Duodenal mucosa (tissue), 2 donors: ENCODE results near the gene UQCC5.

Experiments used
- H3K27ac ChIP-seq: one replicate; pipeline ENCODE4 v1.7.0; 2013; ENCODE audit warnings: low read depth, low read length
- H3K27me3 ChIP-seq, 2 donors: one replicate each; pipeline ENCODE4 v1.7.0; 2013; ENCODE audit warnings: low read length in 2 of 2, control low read depth in 1 of 2; ENCODE audit not compliant: insufficient read depth in 2 of 2, control insufficient read depth in 1 of 2
- H3K36me3 ChIP-seq, 2 donors: one replicate each; pipeline ENCODE4 v1.7.0; 2013; ENCODE audit warnings: low read length in 2 of 2, control low read depth in 1 of 2; ENCODE audit not compliant: insufficient read depth in 2 of 2, control insufficient read depth in 1 of 2
- H3K4me1 ChIP-seq, 2 donors: one replicate each; pipeline ENCODE4 v1.7.0; 2013; ENCODE audit warnings: low read length in 2 of 2, control low read depth in 1 of 2; ENCODE audit not compliant: insufficient read depth in 2 of 2, control insufficient read depth in 1 of 2
- H3K4me3 ChIP-seq, 2 donors: one replicate each; pipeline ENCODE4 v1.7.0; 2013; ENCODE audit warnings: low read length in 2 of 2, low read depth in 1 of 2
- H3K9ac ChIP-seq, 2 donors: one replicate each; pipeline ENCODE4 v1.7.0; 2013; ENCODE audit warnings: low read length in 2 of 2, low read depth in 1 of 2
- H3K9me3 ChIP-seq, 2 donors: one replicate each; pipeline ENCODE4 v1.7.0; 2013; ENCODE audit warnings: low read length in 2 of 2, control low read depth in 1 of 2; ENCODE audit not compliant: control insufficient read depth in 1 of 2

Gene UQCC5

DNA sequence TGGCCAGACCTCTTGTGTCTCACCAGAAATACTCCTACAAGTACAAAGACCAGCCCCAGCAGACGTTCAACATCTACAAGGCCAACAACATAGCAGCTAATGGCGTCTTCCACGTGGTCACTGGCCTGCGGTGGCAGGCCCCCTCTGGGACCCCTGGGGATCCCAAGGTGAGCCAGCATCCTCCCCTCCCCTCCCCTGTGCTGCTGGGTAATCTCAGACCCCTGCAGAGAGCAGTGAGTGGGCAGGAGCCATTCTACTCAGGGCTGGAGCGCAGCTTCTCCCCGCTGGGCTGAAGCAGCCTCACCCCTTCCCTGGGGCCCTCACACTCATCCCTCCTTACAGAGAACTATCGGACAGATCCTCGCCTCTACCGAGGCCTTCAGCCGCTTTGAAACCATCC lies 31.4 kb upstream of the UQCC5 start:
- Histone ChIP-seq H3K9me3 (no peaks in the 10 kb centered on the region), H3K27ac (no peak overlapping the region), H3K4me3 (no peak overlapping the region), H3K9ac (no peak overlapping the region), H3K36me3 (no peaks in the 10 kb centered on the region), H3K27me3 (no peaks in the 10 kb centered on the region), H3K4me1 (peaks cover 0 to 4% of the 10 kb centered on the region in 2 donors)

- Histone ChIP-seq H3K4me1 (peaks cover 0 to 4% of the 10 kb centered on the region in 2 donors), H3K27me3 (no peaks in the 10 kb centered on the region), H3K27ac (no peak overlapping the region), H3K9me3 (no peaks in the 10 kb centered on the region), H3K4me3 (no peak overlapping the region), H3K9ac (no peak overlapping the region), H3K36me3 (no peaks in the 10 kb centered on the region)
Observed at GRCh38 chr3:52506266-52506966, 30.0 kb upstream of the UQCC5 start.

GRCh38 chr3:52507359-52507758 lies 29.0 kb upstream of the UQCC5 start:
- Histone ChIP-seq H3K9ac (no peak overlapping the region), H3K27ac (no peak overlapping the region), H3K36me3 (no peaks in the 10 kb centered on the region), H3K4me1 (peaks cover 0 to 4% of the 10 kb centered on the region in 2 donors), H3K9me3 (no peaks in the 10 kb centered on the region), H3K4me3 (no peak overlapping the region), H3K27me3 (no peaks in the 10 kb centered on the region)

GRCh38 chr3:52509753-52510328 lies 26.6 kb upstream of the UQCC5 start:
- Histone ChIP-seq H3K4me1 (peaks cover 0 to 4% of the 10 kb centered on the region in 2 donors), H3K9ac (no peak overlapping the region), H3K9me3 (no peaks in the 10 kb centered on the region), H3K36me3 (peaks cover 0 to 5% of the 10 kb centered on the region in 2 donors), H3K27ac (no peak overlapping the region), H3K4me3 (no peak overlapping the region), H3K27me3 (no peaks in the 10 kb centered on the region)

DNA sequence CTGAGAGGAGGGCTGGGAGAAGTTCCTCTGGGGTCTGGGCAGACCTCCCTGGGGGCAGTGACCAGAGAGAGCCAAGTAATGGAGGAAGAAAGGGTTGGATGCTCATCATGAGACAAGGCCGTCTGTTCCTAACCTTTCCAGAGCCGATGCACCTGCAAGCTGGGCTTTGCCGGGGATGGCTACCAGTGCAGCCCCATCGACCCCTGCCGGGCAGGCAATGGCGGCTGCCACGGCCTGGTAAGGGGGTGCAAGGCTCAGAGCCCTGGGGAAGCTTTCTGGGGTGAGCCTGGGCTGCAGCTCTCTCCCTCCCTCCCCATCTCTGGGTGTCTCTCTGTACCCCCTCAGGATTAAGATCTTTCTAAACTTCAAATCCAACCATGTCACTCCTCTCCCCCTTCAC lies 24.9 kb upstream of the UQCC5 start:
- peaks cover 0 to 5% of the 10 kb centered on the region in 2 donors for H3K36me3 ChIP-seq

GRCh38 chr3:52512105-52512504 lies 24.3 kb upstream of the UQCC5 start:
- no peaks in the 10 kb centered on the region for H3K27me3 ChIP-seq
- H3K9ac ChIP-seq = no peak overlapping the region
- peaks cover 0 to 5% of the 10 kb centered on the region in 2 donors for H3K36me3 ChIP-seq
- H3K27ac ChIP-seq = no peak overlapping the region
- H3K4me1 ChIP-seq = peaks cover 0 to 4% of the 10 kb centered on the region in 2 donors
- H3K9me3 ChIP-seq = no peaks in the 10 kb centered on the region
- H3K4me3 ChIP-seq = no peak overlapping the region

More for the DNA sequence above, 24.9 kb upstream of the UQCC5 start:
- Histone ChIP-seq H3K27me3 (no peaks in the 10 kb centered on the region), H3K4me1 (peaks cover 0 to 4% of the 10 kb centered on the region in 2 donors), H3K4me3 (no peak overlapping the region), H3K9ac (no peak overlapping the region), H3K9me3 (no peaks in the 10 kb centered on the region), H3K27ac (no peak overlapping the region)

DNA sequence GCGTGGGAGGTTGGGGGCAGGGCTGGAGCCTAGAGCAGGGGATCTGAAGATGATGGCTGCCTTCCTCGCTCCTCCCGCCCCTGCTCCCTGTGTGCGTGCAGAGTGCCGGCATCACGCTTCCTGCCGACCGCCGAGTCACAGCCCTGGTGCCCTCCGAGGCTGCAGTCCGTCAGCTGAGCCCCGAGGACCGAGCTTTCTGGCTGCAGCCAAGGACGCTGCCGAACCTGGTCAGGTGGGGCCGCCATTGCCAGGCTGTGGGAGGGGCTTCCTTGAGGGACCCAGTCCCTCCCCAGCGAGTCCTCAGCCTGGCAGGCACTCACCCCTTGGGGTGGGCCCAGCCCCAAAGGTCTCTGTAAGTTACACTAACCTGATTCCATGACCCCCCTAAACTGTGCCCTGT lies 23.7 kb upstream of the UQCC5 start:
- Histone ChIP-seq H3K4me3 (no peak overlapping the region), H3K4me1 (peaks cover 0 to 4% of the 10 kb centered on the region in 2 donors), H3K9ac (no peak overlapping the region), H3K27ac (no peak overlapping the region), H3K27me3 (no peaks in the 10 kb centered on the region), H3K9me3 (no peaks in the 10 kb centered on the region), H3K36me3 (peaks cover 0 to 5% of the 10 kb centered on the region in 2 donors)

GRCh38 chr3:52513281-52513680 lies 23.1 kb upstream of the UQCC5 start:
- Histone ChIP-seq H3K9me3 (no peaks in the 10 kb centered on the region), H3K9ac (no peak overlapping the region), H3K4me1 (peaks cover 2 to 8% of the 10 kb centered on the region in 2 donors)

GRCh38 chr3:52514576-52514975 lies 21.8 kb upstream of the UQCC5 start:
- peaks cover 5 to 10% of the 10 kb centered on the region in 2 donors for H3K4me1 ChIP-seq
- H3K9me3 ChIP-seq = no peaks in the 10 kb centered on the region
- peaks cover 0 to 5% of the 10 kb centered on the region in 2 donors for H3K36me3 ChIP-seq
- H3K4me3 ChIP-seq = no peak overlapping the region
- H3K27ac ChIP-seq = no peak overlapping the region
- H3K9ac ChIP-seq = no peak overlapping the region
- no peaks in the 10 kb centered on the region for H3K27me3 ChIP-seq

More at GRCh38 chr3:52513281-52513680, 23.1 kb upstream of the UQCC5 start:
- Histone ChIP-seq H3K4me3 (no peak overlapping the region), H3K27me3 (no peaks in the 10 kb centered on the region), H3K36me3 (peaks cover 0 to 5% of the 10 kb centered on the region in 2 donors), H3K27ac (no peak overlapping the region)

- peaks cover 0 to 5% of the 10 kb centered on the region in 2 donors for H3K36me3 ChIP-seq
- no peak overlapping the region for H3K27ac ChIP-seq
- H3K4me3 ChIP-seq = no peak overlapping the region
- H3K9me3 ChIP-seq = no peaks in the 10 kb centered on the region
- no peak overlapping the region for H3K9ac ChIP-seq
- H3K4me1 ChIP-seq = peaks cover 5 to 8% of the 10 kb centered on the region in 2 donors
- H3K27me3 ChIP-seq = no peaks in the 10 kb centered on the region
Observed at GRCh38 chr3:52515192-52515591, 21.2 kb upstream of the UQCC5 start.
